ENCODE measurements around the gene DNAH10. TPM values are rescaled to one million over a fixed set of nuclear protein-coding genes. Genes with fewer than 3 reads are reported as not detected.

The DNAH10 gene
- total RNA-seq, 1 donor from 2014 or later: 0.17 TPM

DNA sequence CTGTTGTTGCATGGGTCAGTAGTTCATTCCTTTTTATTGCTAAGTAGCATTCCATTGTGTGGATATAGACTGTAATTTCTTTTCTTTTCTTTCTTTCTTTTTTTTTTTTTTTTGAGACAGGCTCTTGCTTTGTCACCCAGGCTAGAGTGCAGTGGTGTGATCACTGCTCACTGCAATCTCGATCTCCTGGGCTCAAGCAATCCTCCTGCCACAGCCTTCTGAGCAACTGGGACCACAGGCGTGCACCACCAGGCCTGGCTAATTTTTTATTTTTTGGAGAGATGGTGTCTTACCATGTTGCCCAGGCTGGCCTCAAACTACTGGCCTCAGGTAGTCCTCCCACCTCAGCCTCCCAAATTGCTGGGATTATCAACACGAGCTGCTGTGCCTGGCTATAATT, 44.8 kb upstream of the DNAH10 start:
- no peak overlapping the region for H3K4me3 ChIP-seq (ENCODE audit: low read depth, low read length)
- no peak for DNase-seq (ENCODE audit: low read depth)
- TF ChIP-seq, protein P1, sequence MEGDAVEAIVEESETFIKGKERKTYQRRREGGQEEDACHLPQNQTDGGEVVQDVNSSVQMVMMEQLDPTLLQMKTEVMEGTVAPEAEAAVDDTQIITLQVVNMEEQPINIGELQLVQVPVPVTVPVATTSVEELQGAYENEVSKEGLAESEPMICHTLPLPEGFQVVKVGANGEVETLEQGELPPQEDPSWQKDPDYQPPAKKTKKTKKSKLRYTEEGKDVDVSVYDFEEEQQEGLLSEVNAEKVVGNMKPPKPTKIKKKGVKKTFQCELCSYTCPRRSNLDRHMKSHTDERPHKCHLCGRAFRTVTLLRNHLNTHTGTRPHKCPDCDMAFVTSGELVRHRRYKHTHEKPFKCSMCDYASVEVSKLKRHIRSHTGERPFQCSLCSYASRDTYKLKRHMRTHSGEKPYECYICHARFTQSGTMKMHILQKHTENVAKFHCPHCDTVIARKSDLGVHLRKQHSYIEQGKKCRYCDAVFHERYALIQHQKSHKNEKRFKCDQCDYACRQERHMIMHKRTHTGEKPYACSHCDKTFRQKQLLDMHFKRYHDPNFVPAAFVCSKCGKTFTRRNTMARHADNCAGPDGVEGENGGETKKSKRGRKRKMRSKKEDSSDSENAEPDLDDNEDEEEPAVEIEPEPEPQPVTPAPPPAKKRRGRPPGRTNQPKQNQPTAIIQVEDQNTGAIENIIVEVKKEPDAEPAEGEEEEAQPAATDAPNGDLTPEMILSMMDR (conservative IDR thresholded peaks at IDR 0.05; ENCODE audit: low read depth, low read length): no peak

GRCh38 chr12:123720141-123720814, 41.8 kb upstream of the DNAH10 start:
- TF ChIP-seq, protein P1 (conservative IDR thresholded peaks at IDR 0.05; ENCODE audit: low read depth, low read length): no peak
- no peak overlapping the region for H3K4me3 ChIP-seq (ENCODE audit: low read depth, low read length)
- no peak for DNase-seq (ENCODE audit: low read depth)

GRCh38 chr12:123721245-123721644, 40.9 kb upstream of the DNAH10 start:
- DNase-seq (ENCODE audit: low read depth): no peak
- H3K4me3 ChIP-seq (ENCODE audit: low read depth, low read length): no peak overlapping the region
- TF ChIP-seq, protein P1 (conservative IDR thresholded peaks at IDR 0.05; ENCODE audit: low read depth, low read length): no peak

DNA sequence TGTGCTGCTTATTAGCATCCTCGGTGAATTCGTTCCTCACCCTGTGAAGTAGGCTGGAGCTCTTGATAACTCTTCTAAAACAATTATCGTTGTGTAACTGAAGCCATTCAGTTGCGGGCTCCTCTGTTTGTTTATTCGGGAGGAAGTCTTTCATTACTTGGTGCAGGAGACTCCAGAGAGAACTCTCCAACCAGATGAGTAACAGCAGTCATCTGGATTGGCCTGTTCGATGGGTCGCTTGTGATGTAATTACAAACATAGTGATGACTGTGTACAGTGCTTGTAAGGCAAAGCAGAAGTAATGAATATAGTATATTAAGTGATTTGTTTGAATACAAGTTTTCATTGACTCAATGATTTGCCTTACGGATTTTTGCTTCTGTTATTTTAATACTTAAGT, 39.1 kb upstream of the DNAH10 start:
- no peak overlapping the region for H3K4me3 ChIP-seq (ENCODE audit: low read depth, low read length)
- TF ChIP-seq, protein P1 (conservative IDR thresholded peaks at IDR 0.05; ENCODE audit: low read depth, low read length): no peak

GRCh38 chr12:123723765-123724164, 38.3 kb upstream of the DNAH10 start:
- DNase-seq (ENCODE audit: low read depth): no peak
- TF ChIP-seq, protein P1 (conservative IDR thresholded peaks at IDR 0.05; ENCODE audit: low read depth, low read length): no peak
- H3K4me3 ChIP-seq (ENCODE audit: low read depth, low read length): no peak overlapping the region

More for the DNA sequence above, 39.1 kb upstream of the DNAH10 start:
- no peak for DNase-seq (ENCODE audit: low read depth)

DNA sequence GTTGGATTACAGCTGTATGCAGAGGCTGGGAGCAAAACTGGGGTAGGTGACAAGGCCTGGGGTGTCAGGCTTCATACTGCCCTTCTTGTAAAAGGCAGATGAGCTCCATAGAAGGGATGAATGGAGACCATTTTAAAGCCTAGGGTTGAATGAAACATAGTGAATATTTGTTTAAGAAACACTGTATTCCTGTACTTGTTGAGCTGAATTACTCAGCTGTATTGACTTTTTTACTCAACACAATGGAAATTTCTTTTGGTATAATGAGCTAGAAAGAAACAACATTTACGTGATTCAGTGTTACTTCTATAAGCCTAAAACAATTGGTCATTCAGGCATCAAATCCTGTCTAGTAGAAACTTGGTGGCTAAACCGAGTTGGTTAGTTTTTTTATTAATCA, 35.9 kb upstream of the DNAH10 start:
- DNase-seq (ENCODE audit: low read depth): no peak
- no peak overlapping the region for H3K4me3 ChIP-seq (ENCODE audit: low read depth, low read length)
- TF ChIP-seq, protein P1 (conservative IDR thresholded peaks at IDR 0.05; ENCODE audit: low read depth, low read length): no peak

DNA sequence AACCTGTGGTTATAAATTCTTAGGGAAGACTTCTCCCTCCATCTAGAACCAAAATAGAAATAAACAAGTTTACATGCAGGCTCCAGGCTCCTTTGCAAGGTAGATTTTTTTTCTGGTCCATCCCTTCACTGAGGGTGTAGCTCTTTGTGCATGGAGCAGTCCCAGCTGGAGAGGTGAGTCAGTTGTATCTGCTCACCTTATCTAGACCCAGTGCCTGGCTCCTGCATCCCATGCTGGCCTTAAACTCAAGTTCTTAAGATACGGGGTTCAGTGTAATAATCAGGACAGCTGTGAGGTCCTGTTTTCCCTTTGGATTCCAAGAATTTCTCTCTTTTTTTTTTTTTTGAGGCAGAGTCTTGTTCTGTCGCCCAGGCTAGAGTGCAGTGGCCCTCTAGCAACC, 35.1 kb upstream of the DNAH10 start:
- DNase-seq (ENCODE audit: low read depth): no peak
- no peak overlapping the region for H3K4me3 ChIP-seq (ENCODE audit: low read depth, low read length)
- TF ChIP-seq, protein P1 (conservative IDR thresholded peaks at IDR 0.05; ENCODE audit: low read depth, low read length): no peak

Data from epithelial cell of proximal tubule (primary cell).